Measurements from ENCODE around the gene S100A2.
"Not testable (repeated sequence)": the region's sequence is repeated elsewhere in the genome, so short reads cannot be mapped to it uniquely, and the experiment has no call there.

Gene S100A2

GRCh38 chr1:153578936-153579335 is 13.3 kb upstream of the S100A2 start:
- Mint-ChIP-seq H3K27me3 (peaks cover 7 to 9% of the 10 kb centered on the region in 2 donors), H3K36me3 (no peaks in the 10 kb centered on the region), H3K9me3 (no peaks in the 10 kb centered on the region), H3K4me3 (no peak overlapping the region), H3K27ac (no peak overlapping the region), H3K4me1 (peaks cover 3 to 12% of the 10 kb centered on the region in 2 donors)
- ATAC-seq (replicated peaks) (no peak), DNase-seq (no peak)

DNA sequence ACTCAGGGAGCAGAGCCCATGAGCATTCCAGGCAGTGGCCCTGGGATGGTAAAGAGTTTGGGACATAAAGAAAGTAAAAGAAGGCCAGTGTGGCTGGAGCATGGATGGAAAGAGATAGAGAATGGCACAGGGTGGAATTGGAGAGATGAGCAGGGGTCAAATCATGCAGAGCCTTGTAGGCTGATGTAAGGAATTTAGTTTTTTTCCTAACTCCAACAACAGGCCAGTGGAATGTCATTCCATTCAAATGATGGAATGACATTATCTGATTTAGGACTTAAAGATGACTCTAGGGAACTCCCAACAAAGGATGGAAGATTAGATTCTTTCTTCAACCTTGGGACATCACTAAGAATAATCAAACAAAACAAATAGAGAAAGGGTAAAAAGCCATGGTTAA is 12.8 kb upstream of the S100A2 start:
- Mint-ChIP-seq H3K9me3 (no peaks in the 10 kb centered on the region), H3K4me1 (peaks cover 3 to 16% of the 10 kb centered on the region in 2 donors), H3K36me3 (no peaks in the 10 kb centered on the region), H3K27me3 (peaks cover 7 to 9% of the 10 kb centered on the region in 2 donors), H3K27ac (no peak overlapping the region), H3K4me3 (no peak overlapping the region)
- no peak for DNase-seq
- no peak for ATAC-seq (replicated peaks)

DNA sequence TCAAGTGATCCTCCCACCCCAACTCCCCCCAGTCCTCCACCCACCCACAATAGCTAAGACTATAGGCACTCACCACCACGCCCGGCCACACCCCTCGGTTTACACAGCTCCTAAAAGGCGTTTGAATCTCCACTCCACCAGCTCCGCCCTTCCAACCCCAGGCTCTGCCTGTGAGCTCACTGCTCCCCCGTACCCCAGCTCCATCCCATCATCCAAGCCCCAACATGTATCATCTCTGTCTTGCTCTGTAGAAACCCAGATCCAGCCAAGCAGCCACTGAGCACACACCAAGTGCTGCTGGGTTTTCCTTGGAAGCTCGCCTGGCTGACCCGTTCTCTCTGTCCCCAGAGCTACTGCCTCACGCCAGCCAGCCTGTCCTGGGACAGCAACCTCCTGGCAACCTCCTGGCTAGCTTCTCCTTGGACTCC is 12.0 kb upstream of the S100A2 start:
- Mint-ChIP-seq H3K4me3 (no peak overlapping the region), H3K4me1 (peaks cover 10 to 24% of the 10 kb centered on the region in 2 donors), H3K27ac (no peak overlapping the region), H3K36me3 (no peaks in the 10 kb centered on the region), H3K27me3 (peaks cover 7 to 9% of the 10 kb centered on the region in 2 donors), H3K9me3 (no peaks in the 10 kb centered on the region)
- no peak for DNase-seq
- ATAC-seq (replicated peaks) = no peak

DNA sequence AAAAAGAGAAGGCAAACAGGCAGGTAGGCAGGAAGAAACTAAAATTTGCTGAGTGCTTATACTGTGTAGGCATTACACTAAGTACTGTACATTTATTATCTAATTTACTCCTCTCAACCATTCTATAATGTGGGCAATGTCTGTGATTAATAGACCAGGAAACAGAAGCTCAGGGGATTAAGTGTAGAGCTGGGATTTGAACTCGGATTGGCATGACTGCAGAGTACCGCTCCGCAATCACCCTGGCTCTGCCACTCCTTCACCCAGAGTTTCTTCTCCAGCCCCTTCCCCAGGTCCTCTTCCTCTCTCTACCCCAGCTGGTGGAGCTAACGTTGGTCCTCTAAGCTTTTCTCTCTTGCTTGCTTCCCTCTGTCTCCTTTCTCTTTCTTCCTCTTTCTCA is 11.5 kb upstream of the S100A2 start:
- Mint-ChIP-seq H3K27me3 (peaks cover 7 to 9% of the 10 kb centered on the region in 2 donors), H3K4me3 (no peak overlapping the region), H3K9me3 (no peaks in the 10 kb centered on the region), H3K36me3 (no peaks in the 10 kb centered on the region), H3K27ac (no peak overlapping the region), H3K4me1 (peaks cover 12 to 29% of the 10 kb centered on the region in 2 donors)
- ATAC-seq (replicated peaks) (no peak), DNase-seq (no peak)

GRCh38 chr1:153575497-153575896 is 9.9 kb upstream of the S100A2 start:
- H3K4me3 Mint-ChIP-seq; ATAC-seq (replicated peaks); DNase-seq; H3K27ac Mint-ChIP-seq; H3K36me3 Mint-ChIP-seq; H3K9me3 Mint-ChIP-seq: not testable (repeated sequence)
- peaks cover 12 to 13% of the 10 kb centered on the region in 2 donors for H3K27me3 Mint-ChIP-seq
- H3K4me1 Mint-ChIP-seq = peaks cover 18 to 29% of the 10 kb centered on the region in 2 donors

GRCh38 chr1:153575081-153575491 is 9.4 kb upstream of the S100A2 start:
- peaks cover 13 to 14% of the 10 kb centered on the region in 2 donors for H3K27me3 Mint-ChIP-seq
- H3K36me3 Mint-ChIP-seq; H3K27ac Mint-ChIP-seq; DNase-seq; H3K4me3 Mint-ChIP-seq; H3K9me3 Mint-ChIP-seq; ATAC-seq (replicated peaks): not testable (repeated sequence)
- H3K4me1 Mint-ChIP-seq = peaks cover 18 to 29% of the 10 kb centered on the region in 2 donors

DNA sequence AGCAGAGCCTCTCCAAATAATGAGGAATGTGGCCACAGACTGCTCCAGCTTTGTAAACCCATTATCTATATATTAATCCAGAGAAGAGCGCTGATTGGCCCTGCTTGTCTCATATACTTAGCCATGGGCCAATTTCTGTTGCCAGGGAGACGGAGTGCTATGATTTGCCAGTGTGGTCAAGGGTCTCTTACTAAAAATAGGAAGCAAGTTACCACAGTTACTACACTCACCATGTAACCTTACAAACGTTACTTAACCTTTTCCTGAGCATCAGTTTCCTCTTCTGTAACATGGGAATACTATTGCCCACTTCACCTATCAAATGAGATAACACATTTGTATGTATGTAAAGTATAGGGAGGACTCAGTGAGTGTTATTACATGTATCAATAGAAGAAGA is 7.7 kb upstream of the S100A2 start:
- no peaks in the 10 kb centered on the region for H3K9me3 Mint-ChIP-seq
- no peak for DNase-seq
- no peak overlapping the region for H3K4me3 Mint-ChIP-seq
- no peaks in the 10 kb centered on the region for H3K36me3 Mint-ChIP-seq
- peaks cover 14 to 18% of the 10 kb centered on the region in 2 donors for H3K27me3 Mint-ChIP-seq
- ATAC-seq (replicated peaks) = no peak
- peaks cover 24 to 36% of the 10 kb centered on the region in 2 donors for H3K4me1 Mint-ChIP-seq
- peak overlapping the region; percentile 26 for H3K27ac Mint-ChIP-seq

- ATAC-seq (replicated peaks) = peak; percentile 91 to 92
Observed at GRCh38 chr1:153572569-153573015, 6.9 kb upstream of the S100A2 start.

DNA sequence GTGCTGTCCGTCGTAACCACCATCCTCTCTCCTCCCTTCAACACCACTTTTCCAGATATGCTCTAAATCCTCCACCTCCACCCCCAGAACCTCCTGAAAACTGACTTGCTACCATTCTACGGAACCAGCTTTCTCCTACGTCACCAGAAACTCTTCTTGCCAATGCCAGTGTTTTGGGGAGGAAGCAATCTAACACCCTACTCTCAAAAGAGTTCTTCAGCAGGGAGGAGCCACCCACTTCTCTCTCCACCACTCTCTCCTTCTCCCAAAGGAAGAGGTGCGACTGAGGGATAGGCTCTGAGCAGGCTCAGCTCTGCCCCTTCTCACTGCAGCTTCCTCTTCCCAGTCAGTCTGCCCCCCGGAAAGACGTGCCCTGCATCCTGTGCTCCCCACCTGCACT is 6.1 kb upstream of the S100A2 start:
- Mint-ChIP-seq H3K27ac (peak overlapping the region; percentile 39), H3K27me3 (peaks cover 8 to 10% of the 10 kb centered on the region in 2 donors), H3K4me1 (peaks cover 32 to 39% of the 10 kb centered on the region in 2 donors), H3K9me3 (no peaks in the 10 kb centered on the region), H3K4me3 (no peak overlapping the region), H3K36me3 (no peaks in the 10 kb centered on the region)
- ATAC-seq (replicated peaks) (no peak), DNase-seq (no peak)

More at GRCh38 chr1:153572569-153573015, 6.9 kb upstream of the S100A2 start:
- Mint-ChIP-seq H3K27ac (peak overlapping the region; percentile 87), H3K9me3 (no peaks in the 10 kb centered on the region), H3K4me1 (peaks cover 28 to 41% of the 10 kb centered on the region in 2 donors), H3K4me3 (no peak overlapping the region), H3K36me3 (no peaks in the 10 kb centered on the region), H3K27me3 (peaks cover 10 to 11% of the 10 kb centered on the region in 2 donors)
- peak; percentile 61 for DNase-seq

GRCh38 chr1:153570874-153571273 is 5.2 kb upstream of the S100A2 start:
- ATAC-seq (replicated peaks) (no peak), DNase-seq (no peak)
- Mint-ChIP-seq H3K27ac (no peak overlapping the region), H3K27me3 (peaks cover 8 to 10% of the 10 kb centered on the region in 2 donors), H3K9me3 (no peaks in the 10 kb centered on the region), H3K36me3 (no peaks in the 10 kb centered on the region), H3K4me1 (peaks cover 39 to 46% of the 10 kb centered on the region in 2 donors), H3K4me3 (no peak overlapping the region)

DNA sequence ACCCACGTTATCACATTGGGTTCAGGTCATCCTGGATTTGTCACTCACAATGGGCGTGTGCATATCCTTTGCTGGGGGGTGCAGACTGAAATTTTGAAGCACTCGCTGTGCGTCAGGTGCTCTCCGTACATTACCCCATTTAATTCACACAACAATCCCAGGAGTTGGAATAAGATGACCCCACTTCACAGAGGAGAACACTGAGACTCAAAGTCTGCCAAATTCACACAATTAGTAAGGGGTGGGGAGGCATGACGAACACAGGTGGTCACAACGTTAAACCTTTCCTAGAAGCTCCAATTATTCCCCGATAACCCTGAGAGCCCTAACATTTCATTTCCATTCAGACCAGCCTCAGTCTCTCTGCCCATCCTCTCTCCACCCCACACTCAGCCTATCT is 3.8 kb upstream of the S100A2 start:
- no peaks in the 10 kb centered on the region for H3K9me3 Mint-ChIP-seq
- no peak overlapping the region for H3K4me3 Mint-ChIP-seq
- H3K4me1 Mint-ChIP-seq = peaks cover 45 to 57% of the 10 kb centered on the region in 2 donors
- no peaks in the 10 kb centered on the region for H3K36me3 Mint-ChIP-seq
- H3K27ac Mint-ChIP-seq = no peak overlapping the region
- DNase-seq (no peak), ATAC-seq (replicated peaks) (no peak)
- H3K27me3 Mint-ChIP-seq = peaks cover 8 to 10% of the 10 kb centered on the region in 2 donors

GRCh38 chr1:153568367-153569099 is 2.9 kb upstream of the S100A2 start:
- ATAC-seq (replicated peaks) = peak; percentile 24 to 38
- H3K27ac Mint-ChIP-seq = peak overlapping the region; percentile 67
- peaks cover 8 to 10% of the 10 kb centered on the region in 2 donors for H3K27me3 Mint-ChIP-seq
- H3K9me3 Mint-ChIP-seq = no peaks in the 10 kb centered on the region
- H3K4me1 Mint-ChIP-seq = peaks cover 47 to 54% of the 10 kb centered on the region in 2 donors
- no peaks in the 10 kb centered on the region for H3K36me3 Mint-ChIP-seq
- DNase-seq = peak; percentile 71
- H3K4me3 Mint-ChIP-seq = peak overlapping the region; percentile 44 to 66

DNA sequence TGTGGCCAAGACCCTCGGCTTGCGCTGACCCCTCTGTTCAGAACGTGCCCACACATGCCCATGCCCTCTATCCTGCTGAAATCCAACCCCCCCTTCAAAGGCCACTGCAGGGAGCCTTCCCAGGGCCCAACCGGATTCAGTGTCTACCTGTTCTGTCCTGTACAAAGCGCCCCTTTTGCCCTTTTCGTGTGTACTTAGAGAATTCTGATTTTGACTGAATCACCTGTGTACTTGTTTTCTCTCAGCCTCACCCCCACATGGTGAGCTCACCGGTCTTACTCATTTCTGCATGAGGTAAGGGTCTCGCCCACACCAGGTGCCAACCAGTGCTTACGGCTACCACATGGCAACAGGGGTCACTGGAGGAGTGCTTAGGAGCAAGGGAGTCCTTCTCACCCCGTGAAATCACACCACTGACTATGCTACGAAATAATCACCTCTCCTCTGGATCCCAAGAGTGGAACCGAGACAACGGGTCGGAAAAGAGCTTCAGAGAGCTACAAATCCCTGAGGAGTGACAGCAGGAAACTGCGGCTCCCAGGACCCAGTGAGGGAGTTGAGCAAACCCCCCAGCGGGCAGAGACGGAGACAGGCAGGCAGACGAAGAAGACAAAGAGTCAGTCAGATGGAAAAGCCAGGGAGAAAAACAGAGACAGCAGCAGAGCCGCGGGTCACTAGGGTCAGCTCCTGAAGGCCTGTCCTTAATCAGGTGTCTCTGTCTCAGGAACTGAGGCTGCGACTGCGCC is 2.1 kb upstream of the S100A2 start:
- H3K27me3 Mint-ChIP-seq = peaks cover 8 to 10% of the 10 kb centered on the region in 2 donors
- H3K4me3 Mint-ChIP-seq = no peak overlapping the region
- H3K36me3 Mint-ChIP-seq = no peaks in the 10 kb centered on the region
- no peak for ATAC-seq (replicated peaks)
- H3K9me3 Mint-ChIP-seq = no peaks in the 10 kb centered on the region
- no peak for DNase-seq
- peaks cover 40 to 46% of the 10 kb centered on the region in 2 donors for H3K4me1 Mint-ChIP-seq
- peak overlapping the region; percentile 43 for H3K27ac Mint-ChIP-seq

DNA sequence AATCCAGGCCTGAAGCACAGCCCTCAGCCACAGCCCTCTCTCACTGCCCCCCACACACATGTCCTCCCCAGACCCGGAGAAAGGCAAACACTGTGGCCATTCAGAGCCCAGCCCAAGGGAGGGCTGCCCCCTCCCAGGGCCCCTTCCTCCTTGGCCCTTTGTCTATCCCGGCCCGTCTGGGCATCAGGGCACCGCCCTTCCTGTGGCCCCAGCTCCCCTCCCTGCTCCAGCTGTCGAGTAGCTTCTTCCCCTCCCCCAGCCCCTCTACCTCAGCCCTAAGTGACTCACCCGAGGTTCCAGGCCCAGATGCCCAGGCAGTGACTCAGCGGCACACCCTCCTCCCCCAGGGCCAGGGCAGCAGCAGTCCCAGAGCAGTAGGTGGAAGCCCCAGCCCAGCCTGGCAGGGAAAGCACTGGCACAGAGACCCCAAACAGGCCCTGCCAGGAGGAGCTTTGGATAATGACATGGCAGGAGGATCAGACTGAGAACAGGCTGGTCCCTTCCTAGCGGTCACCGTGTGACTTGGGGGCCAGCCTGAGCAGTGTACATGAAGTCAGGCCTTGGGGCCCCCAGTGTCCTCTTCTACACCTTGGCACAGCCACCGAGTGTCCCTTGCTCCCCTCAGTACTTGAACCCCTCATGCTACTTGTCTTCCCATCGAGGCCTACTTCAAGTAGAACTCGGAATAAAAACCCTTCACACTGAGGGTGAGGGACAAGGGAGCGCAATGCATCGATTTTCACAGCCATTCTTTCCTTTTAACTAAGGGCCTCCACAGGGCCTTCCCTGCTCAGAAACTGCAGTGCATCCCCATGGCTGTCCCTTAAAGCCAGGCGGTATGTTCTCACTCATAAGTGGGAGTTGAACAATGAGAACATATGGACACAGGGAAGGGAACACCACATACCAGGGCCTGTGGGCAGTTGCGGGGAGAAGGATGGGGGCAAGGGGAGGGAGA is 1.0 kb upstream of the S100A2 start:
- Mint-ChIP-seq H3K4me1 (peaks cover 34 to 41% of the 10 kb centered on the region in 2 donors), H3K27ac (peak overlapping the region; percentile 96), H3K27me3 (peaks cover 8 to 9% of the 10 kb centered on the region in 2 donors), H3K9me3 (no peaks in the 10 kb centered on the region), H3K36me3 (no peaks in the 10 kb centered on the region), H3K4me3 (peak overlapping the region; percentile 11 to 63)
- peak; percentile 72 for DNase-seq
- ATAC-seq (replicated peaks) = peak; percentile 80 to 84

Data from stimulated activated naive B cell treated with anti-CD40 and anti-IgM and Interleukin-4, amounts not matched to agents 10 μg/mL and 1 μg/mL and 100 μg/mL, for 72 hours (primary cell).